HG03571 (cell line): Measurements from ENCODE around the gene MEDAG.

Experiments used
- ATAC-seq: cut with Tn5 transposase; IDR thresholded peaks from one replicate; pipeline ENCODE4 v1.9.1; 2021; ENCODE audit not compliant: unreplicated experiment

MEDAG gene

GRCh38 chr13:30936971-30937370 is 30.9 kb downstream of the MEDAG start:
- no peak for ATAC-seq

DNA sequence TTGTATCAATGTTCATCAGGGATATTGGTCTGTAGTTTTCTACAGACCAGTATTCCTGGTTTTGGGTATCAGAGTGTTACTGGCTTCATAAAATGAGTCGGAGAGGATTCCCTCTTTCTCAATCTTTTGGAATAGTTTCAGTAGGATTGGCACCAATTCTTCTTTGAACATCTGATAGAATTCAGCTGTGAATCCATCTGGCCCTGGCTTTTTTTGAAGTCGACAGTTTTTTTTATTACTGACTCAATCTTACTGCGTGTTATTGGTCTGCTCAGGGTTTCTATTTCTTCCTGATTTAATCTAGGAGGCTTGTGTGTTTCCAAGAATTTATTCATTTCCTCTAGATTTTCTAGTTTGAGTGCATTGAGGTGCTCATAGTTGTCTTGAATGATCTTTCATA is 37.8 kb downstream of the MEDAG start:
- ATAC-seq, result no peak

GRCh38 chr13:30957258-30957943 is 51.3 kb downstream of the MEDAG start:
- no peak for ATAC-seq

- ATAC-seq, result no peak
Measured at GRCh38 chr13:30959678-30960077, 53.6 kb downstream of the MEDAG start.

- ATAC-seq, result no peak
Measured at GRCh38 chr13:30963791-30964190, 57.7 kb downstream of the MEDAG start.

- no peak for ATAC-seq
Measured at GRCh38 chr13:30965380-30965779, 59.3 kb downstream of the MEDAG start.

GRCh38 chr13:30966101-30966500 is 60.0 kb downstream of the MEDAG start:
- ATAC-seq, result no peak

GRCh38 chr13:30968846-30969245 is 62.8 kb downstream of the MEDAG start:
- ATAC-seq, result no peak

DNA sequence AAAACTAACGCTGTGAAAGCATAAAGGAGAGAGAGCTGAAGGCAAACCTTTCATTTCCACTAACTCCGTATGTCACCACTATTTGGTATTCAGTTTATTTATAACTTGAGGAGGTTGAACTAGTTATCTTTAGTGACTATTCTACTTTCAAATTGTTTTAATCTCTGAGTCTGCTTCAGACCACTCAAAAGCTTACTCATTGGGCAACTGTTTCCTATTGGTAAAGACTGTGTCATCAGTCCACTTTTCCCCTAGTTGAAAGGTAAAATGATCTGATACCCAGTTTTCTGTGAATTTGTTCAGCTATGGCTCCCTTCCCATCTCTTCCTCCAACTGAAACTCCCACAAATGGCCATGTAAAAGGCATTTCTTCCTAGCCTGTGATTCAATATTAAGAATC is 65.5 kb downstream of the MEDAG start:
- no peak for ATAC-seq

GRCh38 chr13:30972888-30973377 is 66.9 kb downstream of the MEDAG start:
- no peak for ATAC-seq

DNA sequence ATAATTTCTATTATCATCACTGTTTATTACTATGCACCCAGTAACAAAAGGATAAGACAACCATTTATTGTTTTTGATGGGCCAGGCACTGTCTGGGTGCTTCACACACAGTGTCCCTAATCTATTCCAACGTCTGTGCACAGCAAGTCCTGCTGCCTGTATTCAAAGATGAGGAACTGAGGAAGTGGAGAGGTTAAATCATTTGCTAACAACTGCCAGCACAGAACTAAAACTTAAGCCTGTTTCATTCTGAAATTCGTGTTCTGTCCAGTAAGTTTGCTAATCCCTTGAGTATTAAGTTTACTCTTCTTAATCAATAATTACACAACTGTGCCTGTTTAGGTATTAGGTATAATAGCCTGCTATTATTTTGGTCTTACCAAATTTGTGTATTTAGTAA is 68.3 kb downstream of the MEDAG start:
- ATAC-seq, result peak; percentile 53
